ENCODE data around the gene PVALB.

PVALB gene

DNA sequence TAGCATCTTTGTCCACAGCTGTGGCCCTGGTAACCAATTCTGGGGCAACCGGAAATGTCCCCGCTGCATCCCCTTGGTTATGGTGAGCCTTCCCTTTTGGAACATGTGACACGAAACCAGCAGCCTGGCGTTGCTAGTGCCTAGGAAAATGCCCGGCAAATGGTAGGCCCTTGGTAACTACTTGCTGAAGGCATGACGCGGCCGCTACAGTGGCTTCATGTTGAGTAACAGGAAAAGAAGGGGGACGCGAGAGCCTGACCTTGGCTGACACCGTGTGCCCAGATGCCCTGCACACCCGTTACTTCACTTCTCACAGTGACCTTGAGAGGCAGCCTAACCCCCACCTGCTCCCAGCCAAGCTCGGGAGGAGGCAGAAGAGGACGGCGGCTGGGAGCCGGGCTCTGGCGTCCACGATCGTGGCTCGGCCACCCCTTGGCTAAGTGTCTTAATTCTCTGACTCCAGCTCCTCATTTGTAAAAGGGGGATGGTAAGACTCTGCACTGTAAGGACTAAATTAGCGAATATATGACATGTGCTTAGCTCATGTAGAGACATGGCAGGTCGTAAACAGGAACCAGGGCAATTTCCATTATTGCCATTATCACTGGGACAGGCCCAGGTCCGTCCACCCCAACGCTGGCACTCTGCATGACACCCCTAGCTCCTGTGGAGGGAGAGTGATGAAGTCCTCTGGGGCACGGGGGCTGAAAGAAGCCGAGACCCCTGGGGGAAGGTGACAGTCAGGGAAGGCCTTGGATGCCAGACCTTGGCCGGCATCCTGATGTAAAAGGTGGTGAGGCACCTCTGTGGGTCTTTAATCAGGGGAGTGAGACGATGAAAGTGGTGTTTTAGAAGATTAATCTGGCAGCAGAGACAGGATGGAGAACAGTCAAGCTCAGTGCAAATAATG is 59.8 kb downstream of the PVALB start:
- ChIA-PET POLR2A (interaction anchor here (0.6 to 1.0 kb wide), 3 partner anchors 9 to 228 kb away, joined by 3 to 4 read pairs (median 4); partner anchors contain the start of gene EIF3D), CTCF (interaction anchor here (0.6 to 4.9 kb wide), 35 partner anchors 11 to 419 kb away, joined by 3 to 64 read pairs (median 5); partner anchors contain the start of gene IFT27)
- peaks cover 0 to 24% of the 10 kb centered on the region in 2 experiments; a peak in 1 of 3 replicates for H3K36me3 ChIP-seq (ENCODE audit: control insufficient read depth in 2 of 2, insufficient read depth in 1 of 2, low read length in 2 of 2)
- H3K27ac ChIP-seq (ENCODE audit: extremely low read depth, low read depth, low read length), result no peak overlapping the region
- no peak overlapping the region for H3K4me3 ChIP-seq (ENCODE audit: low read depth, low read length)
- no peaks in the 10 kb centered on the region for H3K9me3 ChIP-seq (ENCODE audit: control insufficient read depth, insufficient read depth, low read depth, low read length)
- no peaks in the 10 kb centered on the region for H3K4me1 ChIP-seq (ENCODE audit: control insufficient read depth, insufficient read depth, low read length)
- TF ChIP-seq PRDM1 (tag by site-specific recombination; IDR thresholded peaks at IDR 0.05), result no peak
- TF ChIP-seq ZNF660 (tag by site-specific recombination; IDR thresholded peaks at IDR 0.05), result no peak
- no peak for TF ChIP-seq WT1 (tag by site-specific recombination; IDR thresholded peaks at IDR 0.05)
- TF ChIP-seq, protein P1, sequence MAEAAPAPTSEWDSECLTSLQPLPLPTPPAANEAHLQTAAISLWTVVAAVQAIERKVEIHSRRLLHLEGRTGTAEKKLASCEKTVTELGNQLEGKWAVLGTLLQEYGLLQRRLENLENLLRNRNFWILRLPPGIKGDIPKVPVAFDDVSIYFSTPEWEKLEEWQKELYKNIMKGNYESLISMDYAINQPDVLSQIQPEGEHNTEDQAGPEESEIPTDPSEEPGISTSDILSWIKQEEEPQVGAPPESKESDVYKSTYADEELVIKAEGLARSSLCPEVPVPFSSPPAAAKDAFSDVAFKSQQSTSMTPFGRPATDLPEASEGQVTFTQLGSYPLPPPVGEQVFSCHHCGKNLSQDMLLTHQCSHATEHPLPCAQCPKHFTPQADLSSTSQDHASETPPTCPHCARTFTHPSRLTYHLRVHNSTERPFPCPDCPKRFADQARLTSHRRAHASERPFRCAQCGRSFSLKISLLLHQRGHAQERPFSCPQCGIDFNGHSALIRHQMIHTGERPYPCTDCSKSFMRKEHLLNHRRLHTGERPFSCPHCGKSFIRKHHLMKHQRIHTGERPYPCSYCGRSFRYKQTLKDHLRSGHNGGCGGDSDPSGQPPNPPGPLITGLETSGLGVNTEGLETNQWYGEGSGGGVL (tag by site-specific recombination; IDR thresholded peaks at IDR 0.05), result no peak
- no peak for TF ChIP-seq ZFP3 (tag by site-specific recombination; IDR thresholded peaks at IDR 0.05; ENCODE audit: low read depth)
- TF ChIP-seq ZNF146 (tag by site-specific recombination; IDR thresholded peaks at IDR 0.05), result no peak

DNA sequence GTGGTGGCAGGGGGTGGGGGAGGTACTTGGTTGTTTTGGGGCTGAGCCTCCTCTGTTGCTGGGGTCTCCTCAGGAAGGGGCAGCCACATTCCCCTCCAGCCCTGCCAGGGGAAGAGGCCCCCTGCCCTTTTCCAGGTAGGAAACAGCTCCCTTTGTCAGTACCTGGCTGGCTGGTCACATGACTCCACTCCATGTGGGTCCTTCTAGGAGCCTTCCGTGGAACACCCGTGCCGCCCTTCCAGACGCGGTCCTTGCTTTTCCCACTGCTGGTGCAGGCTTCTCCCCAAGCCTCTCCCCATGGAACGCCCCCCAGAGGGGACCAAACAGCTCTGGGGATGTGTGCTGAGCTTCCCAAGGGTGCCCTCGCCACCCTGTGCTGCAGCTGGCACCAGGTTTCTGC is 60.8 kb downstream of the PVALB start:
- Histone ChIP-seq H3K9me3 (ENCODE audit: control insufficient read depth, insufficient read depth, low read depth, low read length) (no peaks in the 10 kb centered on the region), H3K36me3 (ENCODE audit: control insufficient read depth in 2 of 2, insufficient read depth in 1 of 2, low read length in 2 of 2) (peaks cover 0 to 14% of the 10 kb centered on the region in 2 experiments; a peak in 1 of 3 replicates), H3K4me3 (ENCODE audit: low read depth, low read length) (no peak overlapping the region), H3K4me1 (ENCODE audit: control insufficient read depth, insufficient read depth, low read length) (no peaks in the 10 kb centered on the region), H3K27ac (ENCODE audit: extremely low read depth, low read depth, low read length) (no peak overlapping the region)
- ChIA-PET POLR2A (interaction anchor here (0.6 to 1.3 kb wide), 2 partner anchors 13 to 26 kb away, joined by 4 to 5 read pairs; no protein-coding TSS in a partner anchor), CTCF (interaction anchor here (0.9 to 4.9 kb wide), 10 partner anchors 12 to 221 kb away, joined by 3 to 64 read pairs (median 18); partner anchors contain the start of gene IFT27)
- no peak for TF ChIP-seq ZNF121 (tag by site-specific recombination; IDR thresholded peaks at IDR 0.05)
- TF ChIP-seq ZNF654 (tag by site-specific recombination; IDR thresholded peaks at IDR 0.05; ENCODE audit: low read depth), result no peak
- no peak for TF ChIP-seq ZNF501 (tag by site-specific recombination; IDR thresholded peaks at IDR 0.05)
- TF ChIP-seq, protein P2, sequence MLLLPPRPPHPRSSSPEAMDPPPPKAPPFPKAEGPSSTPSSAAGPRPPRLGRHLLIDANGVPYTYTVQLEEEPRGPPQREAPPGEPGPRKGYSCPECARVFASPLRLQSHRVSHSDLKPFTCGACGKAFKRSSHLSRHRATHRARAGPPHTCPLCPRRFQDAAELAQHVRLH (tag by site-specific recombination; IDR thresholded peaks at IDR 0.05), result no peak
- TF ChIP-seq, protein P3, sequence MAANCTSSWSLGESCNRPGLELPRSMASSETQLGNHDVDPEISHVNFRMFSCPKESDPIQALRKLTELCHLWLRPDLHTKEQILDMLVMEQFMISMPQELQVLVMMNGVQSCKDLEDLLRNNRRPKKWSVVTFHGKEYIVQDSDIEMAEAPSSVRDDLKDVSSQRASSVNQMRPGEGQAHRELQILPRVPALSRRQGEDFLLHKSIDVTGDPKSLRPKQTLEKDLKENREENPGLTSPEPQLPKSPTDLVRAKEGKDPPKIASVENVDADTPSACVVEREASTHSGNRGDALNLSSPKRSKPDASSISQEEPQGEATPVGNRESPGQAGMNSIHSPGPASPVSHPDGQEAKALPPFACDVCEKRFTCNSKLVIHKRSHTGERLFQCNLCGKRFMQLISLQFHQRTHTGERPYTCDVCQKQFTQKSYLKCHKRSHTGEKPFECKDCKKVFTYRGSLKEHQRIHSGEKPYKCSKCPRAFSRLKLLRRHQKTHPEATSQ (tag by site-specific recombination; IDR thresholded peaks at IDR 0.05), result no peak
- TF ChIP-seq ZNF843 (tag by site-specific recombination; IDR thresholded peaks at IDR 0.05), result no peak
- no peak for TF ChIP-seq ZNF426 (tag by site-specific recombination; IDR thresholded peaks at IDR 0.05)
- no peak for TF ChIP-seq YY2 (tag by site-specific recombination; IDR thresholded peaks at IDR 0.05)
- no peak for TF ChIP-seq ZFP69B (tag by site-specific recombination; IDR thresholded peaks at IDR 0.05)
- no peak for TF ChIP-seq ZNF132 (tag by site-specific recombination; IDR thresholded peaks at IDR 0.05; ENCODE audit: borderline replicate concordance)
- no peak for TF ChIP-seq GLI4 (tag by site-specific recombination; IDR thresholded peaks at IDR 0.05)
- TF ChIP-seq, protein P4, sequence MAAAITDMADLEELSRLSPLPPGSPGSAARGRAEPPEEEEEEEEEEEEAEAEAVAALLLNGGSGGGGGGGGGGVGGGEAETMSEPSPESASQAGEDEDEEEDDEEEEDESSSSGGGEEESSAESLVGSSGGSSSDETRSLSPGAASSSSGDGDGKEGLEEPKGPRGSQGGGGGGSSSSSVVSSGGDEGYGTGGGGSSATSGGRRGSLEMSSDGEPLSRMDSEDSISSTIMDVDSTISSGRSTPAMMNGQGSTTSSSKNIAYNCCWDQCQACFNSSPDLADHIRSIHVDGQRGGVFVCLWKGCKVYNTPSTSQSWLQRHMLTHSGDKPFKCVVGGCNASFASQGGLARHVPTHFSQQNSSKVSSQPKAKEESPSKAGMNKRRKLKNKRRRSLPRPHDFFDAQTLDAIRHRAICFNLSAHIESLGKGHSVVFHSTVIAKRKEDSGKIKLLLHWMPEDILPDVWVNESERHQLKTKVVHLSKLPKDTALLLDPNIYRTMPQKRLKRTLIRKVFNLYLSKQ (tag by site-specific recombination; IDR thresholded peaks at IDR 0.05; ENCODE audit: borderline replicate concordance), result no peak
- no peak for TF ChIP-seq ZNF221 (tag by site-specific recombination; IDR thresholded peaks at IDR 0.05; ENCODE audit: borderline replicate concordance)
- TF ChIP-seq ZNF747 (tag by site-specific recombination; IDR thresholded peaks at IDR 0.05), result no peak
- TF ChIP-seq ZNF521 (tag by site-specific recombination; IDR thresholded peaks at IDR 0.05), result no peak
- TF ChIP-seq ZNF274 (IDR thresholded peaks at IDR 0.05; ENCODE audit: low read length), result no peak
- no peak for TF ChIP-seq ZNF274 (tag by site-specific recombination; IDR thresholded peaks at IDR 0.05; ENCODE audit: borderline replicate concordance)

Data from HEK293 (cell line).